Tongue (tissue), 2 donors: ENCODE data around the gene KDM7A. TPM values are rescaled to one million over a fixed set of nuclear protein-coding genes. Genes with fewer than 3 reads are reported as not detected.

Source experiments
- DNase-seq: peaks from one replicate; pipeline ENCODE4 v3.0.0-alpha.2; 2015
- total RNA-seq: library from RNA; depleted of rRNA; stranded (reverse); fragments of >200 nt; gene quantifications from one replicate; pipeline ENCODE4 v1.2.3, GENCODE V29; 2014

The KDM7A gene
- total RNA-seq, 1 donor from 2014 or later: 17.4 TPM

- no peak for DNase-seq
Observed at GRCh38 chr7:140055833-140056232, 121.0 kb downstream of the KDM7A start.

GRCh38 chr7:140054751-140055150 lies 122.0 kb downstream of the KDM7A start:
- no peak for DNase-seq

GRCh38 chr7:140053812-140054539 lies 122.8 kb downstream of the KDM7A start:
- no peak for DNase-seq

- no peak for DNase-seq
Observed at GRCh38 chr7:140051820-140052219, 125.0 kb downstream of the KDM7A start.

GRCh38 chr7:140050100-140050499 lies 126.7 kb downstream of the KDM7A start:
- DNase-seq: no peak

GRCh38 chr7:140049339-140050024 lies 127.3 kb downstream of the KDM7A start:
- DNase-seq: no peak

- no peak for DNase-seq
Observed at GRCh38 chr7:140048989-140049338, 127.8 kb downstream of the KDM7A start.

- no peak for DNase-seq
Observed at GRCh38 chr7:140048138-140048537, 128.6 kb downstream of the KDM7A start.

- DNase-seq: no peak
Observed at GRCh38 chr7:140047197-140047596, 129.6 kb downstream of the KDM7A start.

GRCh38 chr7:140045697-140046096 lies 131.1 kb downstream of the KDM7A start:
- no peak for DNase-seq

- DNase-seq: no peak
Observed at GRCh38 chr7:140044251-140044650, 132.5 kb downstream of the KDM7A start.

- DNase-seq: no peak
Observed at GRCh38 chr7:140042386-140042670, 134.5 kb downstream of the KDM7A start.

GRCh38 chr7:140041659-140042385 lies 135.0 kb downstream of the KDM7A start:
- DNase-seq: no peak

- DNase-seq: no peak
Observed at GRCh38 chr7:140039896-140040295, 136.9 kb downstream of the KDM7A start.

GRCh38 chr7:140039066-140039465 lies 137.7 kb downstream of the KDM7A start:
- no peak for DNase-seq

- no peak for DNase-seq
Observed at GRCh38 chr7:140036224-140036962, 140.4 kb downstream of the KDM7A start.

GRCh38 chr7:140035400-140036223 lies 141.2 kb downstream of the KDM7A start:
- DNase-seq: no peak
